Measurements from ENCODE around the gene CLCN4. TPM values are rescaled to one million over a fixed set of nuclear protein-coding genes. Genes with fewer than 3 reads are reported as not detected.

Gene CLCN4
- total and polyA plus RNA-seq, 2 of the 8 experiments (the other 6 are each of a cell fraction or from before 2014, with no cell fraction given): 3.3 to 11.2 TPM

DNA sequence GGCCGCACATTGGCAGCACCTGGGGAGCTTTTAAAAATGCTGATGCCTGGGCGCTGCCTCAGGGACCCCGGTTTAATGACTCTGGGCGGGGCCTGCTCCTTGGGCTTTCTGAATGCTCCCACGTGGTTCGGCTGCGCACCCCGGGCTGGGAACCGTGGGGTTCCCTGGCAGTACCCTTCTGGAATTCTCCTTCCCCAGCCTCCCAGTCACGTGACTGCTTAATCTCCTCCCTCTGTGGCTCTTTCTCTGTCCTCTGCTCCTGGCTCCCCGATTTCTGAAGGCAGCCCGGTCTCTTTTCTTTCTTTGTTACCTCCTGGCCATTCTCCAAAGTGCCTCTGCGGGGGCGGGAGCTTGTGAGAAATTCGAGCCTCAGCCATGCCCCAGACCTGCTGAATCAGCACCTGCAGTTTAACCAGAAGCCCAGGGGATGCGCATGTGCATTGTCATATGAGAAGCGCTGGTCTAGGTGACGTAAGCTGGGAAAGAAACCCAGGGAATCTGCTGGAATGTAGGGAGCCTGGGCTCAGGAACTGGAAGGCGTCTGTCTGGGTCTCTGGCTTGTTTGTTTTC is 16.6 kb downstream of the CLCN4 start:
- peak overlapping the region; percentile 49 to 62 for H3K4me2 ChIP-seq (ENCODE audit: insufficient read depth in 1 of 2, low read depth in 2 of 2, low read length in 2 of 2)
- peak overlapping the region; percentile 60; the same call in 1 of the 2 replicates for H3K27ac ChIP-seq (ENCODE audit: low read depth, low read length)
- 0 out of 2 replicates have a peak overlapping the region, but pooled peaks have one; percentile 68 for H2BK12ac ChIP-seq (ENCODE audit: low read depth, low read length)
- no peak overlapping the region for H3K4ac ChIP-seq (replicated peaks; ENCODE audit: insufficient read length, low read depth, low read length)
- peak overlapping the region in 1 of 4 experiments; percentile 35; a peak in 2 of 8 replicates for H3K4me3 ChIP-seq (ENCODE audit: extremely low read depth in 1 of 4, insufficient read depth in 2 of 4, low read depth in 3 of 4, low read length in 4 of 4)
- H4K20me1 ChIP-seq (replicated peaks in 1 of 2; ENCODE audit: control insufficient read depth in 1 of 2, insufficient read depth in 2 of 2, low read length in 2 of 2): no peaks in the 10 kb centered on the region
- 0 out of 2 replicates have a peak overlapping the region, but pooled peaks have one; percentile 14 for H2AFZ ChIP-seq (ENCODE audit: low read length)
- no peaks in the 10 kb centered on the region for H3K79me2 ChIP-seq (ENCODE audit: control insufficient read depth in 1 of 2, insufficient read depth in 2 of 2, low read length in 2 of 2)
- H2BK5ac ChIP-seq (ENCODE audit: low read depth, low read length): no peak overlapping the region; the same call in 1 of the 2 replicates
- CTCF ChIA-PET (ENCODE audit: partially characterized antibody): interaction anchor here (0.6 to 1.5 kb wide), 3 partner anchors 18 to 282 kb away, joined by 3 read pairs; no protein-coding TSS in a partner anchor
- 0 out of 2 replicates have a peak overlapping the region, but pooled peaks have one; percentile 65 for H2AK5ac ChIP-seq (ENCODE audit: low read depth, low read length)
- POLR2A ChIA-PET (ENCODE audit: partially characterized antibody): interaction anchor here (1.3 to 3.5 kb wide), 3 partner anchors 16 to 21 kb away, joined by 3 to 14 read pairs (median 4); partner anchors contain the start of gene CLCN4
- H3K14ac ChIP-seq (ENCODE audit: insufficient read length): no peak overlapping the region
- FAIRE-seq (peak; percentile 99), DNase-seq (ENCODE audit: low read depth in 1 of 2, low spot score in 2 of 2) (peak; percentile 58 to 60)
- H4K8ac ChIP-seq (ENCODE audit: extremely low read depth, insufficient read depth, low read length): peak overlapping the region; percentile 87; the same call in 1 of the 2 replicates
- H2BK15ac ChIP-seq (ENCODE audit: low read length): no peak overlapping the region
- H3K27me3 ChIP-seq (replicated peaks in 1 of 4; ENCODE audit: control insufficient read depth in 3 of 4, extremely low read depth in 1 of 4, insufficient read depth in 3 of 4, low read length in 3 of 4): no peaks in the 10 kb centered on the region; a peak in 1 of 7 replicates
- peak overlapping the region in 1 of 4 experiments; percentile 33; a peak in 2 of 7 replicates for H3K9ac ChIP-seq (replicated peaks in 1 of 4; ENCODE audit: extremely low read depth in 1 of 4, low read depth in 3 of 4, low read length in 3 of 4)
- H3K23me2 ChIP-seq (ENCODE audit: low read depth, low read length): no peaks in the 10 kb centered on the region
- H3K4me1 ChIP-seq (replicated peaks in 1 of 4; ENCODE audit: control insufficient read depth in 3 of 4, insufficient read depth in 4 of 4, low read length in 3 of 4): peaks cover 4 to 14% (median 12%) of the 10 kb centered on the region in 4 experiments
- no peak overlapping the region for H3K23ac ChIP-seq (ENCODE audit: insufficient read length)
- H3K18ac ChIP-seq (ENCODE audit: extremely low read depth, low read length): peak overlapping the region; percentile 38; the same call in 1 of the 2 replicates
- no peaks in the 10 kb centered on the region for H3K9me3 ChIP-seq (ENCODE audit: insufficient read depth in 2 of 2, low read depth in 1 of 2, low read length in 1 of 2)
- H3K79me1 ChIP-seq (ENCODE audit: low read depth, low read length): no peaks in the 10 kb centered on the region
- H2BK20ac ChIP-seq (ENCODE audit: low read length): no peak overlapping the region
- WGBS, 2 experiments (ENCODE audit: extremely low coverage in 1 of 2, insufficient coverage in 1 of 2, insufficient read length in 1 of 2, insufficient replicate concordance in 2 of 2, low coverage in 1 of 2, low lambda C conversion rate in 2 of 2, missing lambda C conversion rate in 1 of 2): 18% methylated on average over 16 of the region's 19 CpGs; no CpG with 5 or more reads in 1 of the 2 experiments
- H3K36me3 ChIP-seq (ENCODE audit: control insufficient read depth in 2 of 4, insufficient read depth in 4 of 4, low read length in 3 of 4): no peaks in the 10 kb centered on the region
- H4K5ac ChIP-seq (ENCODE audit: insufficient read length, low read depth, low read length): peak overlapping the region; percentile 55
- no peak overlapping the region for H4K91ac ChIP-seq (replicated peaks; ENCODE audit: insufficient read length, low read length)
- H3K56ac ChIP-seq (replicated peaks; ENCODE audit: insufficient read length, low read depth, low read length): no peak overlapping the region
- H2BK120ac ChIP-seq (replicated peaks; ENCODE audit: low read depth, low read length): no peak overlapping the region
- TF ChIP-seq BACH1 (IDR thresholded peaks at IDR 0.05; ENCODE audit: low read length) (0 out of 2 replicates have a peak, but pooled peaks have one; percentile 40), BRCA1 (IDR thresholded peaks at IDR 0.05; ENCODE audit: low read depth, low read length) (no peak), POLR2A (IDR thresholded peaks at IDR 0.05; ENCODE audit: control extremely low read depth in 1 of 2, low read depth in 2 of 2, low read length in 2 of 2) (peak in 1 of 2 experiments; percentile 15; a peak in 1 of 3 replicates), CREB1 (IDR thresholded peaks at IDR 0.05) (peak; percentile 72; the same call in 1 of the 2 replicates), SP1 (IDR thresholded peaks at IDR 0.05; ENCODE audit: low read depth, low read length) (peak; percentile 60), JUN (IDR thresholded peaks at IDR 0.05; ENCODE audit: low read depth, low read length) (0 out of 2 replicates have a peak, but pooled peaks have one; percentile 29), MAFK (IDR thresholded peaks at IDR 0.05; ENCODE audit: low read depth, low read length) (peak; percentile 94)
- TF ChIP-seq, protein P1, sequence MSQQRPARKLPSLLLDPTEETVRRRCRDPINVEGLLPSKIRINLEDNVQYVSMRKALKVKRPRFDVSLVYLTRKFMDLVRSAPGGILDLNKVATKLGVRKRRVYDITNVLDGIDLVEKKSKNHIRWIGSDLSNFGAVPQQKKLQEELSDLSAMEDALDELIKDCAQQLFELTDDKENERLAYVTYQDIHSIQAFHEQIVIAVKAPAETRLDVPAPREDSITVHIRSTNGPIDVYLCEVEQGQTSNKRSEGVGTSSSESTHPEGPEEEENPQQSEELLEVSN (IDR thresholded peaks at IDR 0.05): peak; percentile 47
- TF ChIP-seq, protein P2, sequence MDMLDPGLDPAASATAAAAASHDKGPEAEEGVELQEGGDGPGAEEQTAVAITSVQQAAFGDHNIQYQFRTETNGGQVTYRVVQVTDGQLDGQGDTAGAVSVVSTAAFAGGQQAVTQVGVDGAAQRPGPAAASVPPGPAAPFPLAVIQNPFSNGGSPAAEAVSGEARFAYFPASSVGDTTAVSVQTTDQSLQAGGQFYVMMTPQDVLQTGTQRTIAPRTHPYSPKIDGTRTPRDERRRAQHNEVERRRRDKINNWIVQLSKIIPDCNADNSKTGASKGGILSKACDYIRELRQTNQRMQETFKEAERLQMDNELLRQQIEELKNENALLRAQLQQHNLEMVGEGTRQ (IDR thresholded peaks at IDR 0.05; ENCODE audit: low read length): peak; percentile 84
- TF ChIP-seq, protein P3, sequence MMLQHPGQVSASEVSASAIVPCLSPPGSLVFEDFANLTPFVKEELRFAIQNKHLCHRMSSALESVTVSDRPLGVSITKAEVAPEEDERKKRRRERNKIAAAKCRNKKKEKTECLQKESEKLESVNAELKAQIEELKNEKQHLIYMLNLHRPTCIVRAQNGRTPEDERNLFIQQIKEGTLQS (IDR thresholded peaks at IDR 0.05; ENCODE audit: insufficient read depth, low read depth, low read length): no peak
